GM21526 (cell line): ENCODE data around the gene PLEKHD1.

Experiments used
- ATAC-seq: cut with Tn5 transposase; IDR thresholded peaks from one replicate; pipeline ENCODE4 v1.9.1; 2021; ENCODE audit warnings: moderate library complexity; ENCODE audit not compliant: unreplicated experiment, low FRiP score

PLEKHD1 gene

DNA sequence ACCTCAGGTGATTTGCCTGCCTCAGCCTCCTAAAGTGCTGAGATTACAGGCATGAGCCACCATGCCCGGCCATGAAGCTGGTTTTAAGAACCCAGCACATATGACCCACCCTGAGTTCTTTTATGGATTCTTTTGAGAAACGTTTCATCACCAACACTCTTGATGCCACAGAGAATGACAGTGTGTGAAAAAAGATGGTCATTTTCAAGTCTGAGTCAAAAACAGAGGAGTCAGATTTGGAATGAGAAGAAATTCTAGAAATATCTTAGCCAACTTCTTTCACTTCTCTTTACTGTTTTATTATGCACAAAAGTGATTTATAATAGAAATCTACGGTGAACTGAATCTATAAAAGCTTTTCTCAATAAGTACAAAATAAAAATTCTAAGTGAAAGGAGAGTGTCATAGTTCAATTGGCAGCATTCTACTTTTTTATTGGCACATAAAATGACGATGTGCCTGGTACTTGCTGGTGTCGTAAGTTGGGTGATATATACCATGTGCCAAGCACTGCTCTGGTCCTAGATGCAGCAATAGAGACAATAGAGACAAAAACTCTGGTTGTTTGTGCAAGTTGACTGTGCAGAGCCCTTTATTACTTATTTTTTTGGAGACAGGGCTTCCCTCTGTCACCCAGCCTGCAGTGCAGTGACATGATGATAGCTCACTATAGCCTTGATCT, 56.3 kb downstream of the PLEKHD1 start:
- no peak for ATAC-seq

- ATAC-seq, result no peak
Observed at GRCh38 chr14:69542311-69542710, 57.8 kb downstream of the PLEKHD1 start.

DNA sequence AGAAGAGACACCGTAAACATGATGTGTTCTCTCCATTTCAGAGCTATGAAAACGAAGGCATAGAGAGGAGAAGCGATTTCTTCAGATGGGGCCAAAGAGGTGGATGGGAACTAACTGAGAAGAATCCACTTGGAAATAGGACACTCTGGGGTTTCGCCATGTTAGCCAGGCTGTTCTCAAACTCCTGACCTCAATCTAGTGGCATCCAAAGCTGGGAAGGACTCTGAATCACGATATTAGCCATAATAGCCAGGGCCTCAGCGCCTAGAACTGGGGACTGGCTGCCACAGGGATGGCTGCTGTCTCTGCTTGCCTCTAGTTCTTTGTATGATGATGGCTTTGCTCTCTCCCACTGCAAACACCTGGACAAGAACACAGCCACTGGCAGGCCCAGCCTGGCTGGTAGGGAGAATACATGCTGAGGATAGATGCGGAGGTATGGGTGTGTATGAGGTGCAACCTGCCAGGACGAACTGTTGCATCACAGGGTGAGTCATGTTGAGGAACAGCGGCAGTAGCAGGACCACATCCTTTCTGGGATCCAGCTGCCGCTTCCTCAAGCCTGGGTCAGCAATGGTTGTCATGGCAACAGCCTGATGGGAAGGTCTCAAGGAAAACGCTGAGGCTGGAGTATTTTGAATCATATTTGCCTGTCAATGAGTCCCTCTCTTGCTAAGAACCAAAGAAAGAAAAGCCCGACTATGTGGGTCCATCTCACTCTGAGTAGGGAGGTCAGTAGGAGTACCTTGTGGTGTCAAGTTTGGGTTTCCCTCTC, 59.0 kb downstream of the PLEKHD1 start:
- no peak for ATAC-seq

DNA sequence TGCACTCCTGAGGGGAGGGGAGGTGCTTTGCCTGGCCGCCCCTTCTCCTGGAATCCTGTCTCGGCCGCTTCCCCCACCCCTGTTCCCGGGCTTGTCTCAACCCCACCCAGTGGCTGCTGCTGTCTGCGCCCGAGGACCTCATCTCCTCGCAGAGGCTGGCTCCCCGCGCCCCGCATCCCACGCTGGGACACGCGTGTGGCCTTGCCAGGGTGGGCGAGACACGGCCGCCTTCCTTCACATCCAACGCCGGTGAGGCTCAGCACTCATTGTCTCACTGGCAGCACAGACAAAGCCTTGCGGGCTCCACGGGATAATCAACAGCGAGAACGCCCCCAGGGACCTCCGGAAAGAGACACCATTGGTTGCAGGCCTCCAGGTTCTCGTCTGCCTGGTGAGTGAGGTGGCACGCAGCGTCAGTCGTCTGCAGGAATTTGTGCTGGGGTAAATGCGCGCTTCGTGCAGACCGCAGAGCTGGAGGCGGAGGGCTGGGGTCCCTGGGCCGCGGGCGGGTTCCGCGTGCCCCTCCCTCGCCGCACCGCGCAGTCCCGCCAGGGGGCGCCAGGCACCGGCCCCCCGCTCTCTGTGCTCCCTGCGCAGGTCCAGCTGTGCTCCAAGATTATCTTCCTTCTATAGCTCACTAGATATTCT, 63.3 kb downstream of the PLEKHD1 start:
- no peak for ATAC-seq

- ATAC-seq, result no peak
Observed at GRCh38 chr14:69548566-69548965, 64.0 kb downstream of the PLEKHD1 start.

GRCh38 chr14:69551511-69551910, 67.0 kb downstream of the PLEKHD1 start:
- ATAC-seq, result no peak

DNA sequence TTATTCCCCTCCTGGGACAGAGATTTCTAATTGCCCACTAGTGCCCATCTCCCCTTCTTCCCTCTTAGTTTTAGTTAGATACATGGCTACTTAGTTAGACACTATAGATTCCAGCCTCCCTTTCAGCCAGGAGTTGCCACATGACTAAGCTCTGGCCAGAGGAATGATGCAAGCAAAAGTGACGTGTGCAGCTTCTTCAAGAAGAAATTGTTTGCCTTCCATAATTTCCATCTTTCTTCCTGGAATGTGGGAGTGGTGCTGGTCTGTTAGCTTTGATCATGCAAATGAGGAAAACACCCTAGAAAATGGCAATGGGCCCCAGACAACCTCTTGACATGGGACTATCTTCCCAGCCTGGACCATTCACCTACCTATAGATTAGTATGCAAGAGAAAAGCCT, 68.7 kb downstream of the PLEKHD1 start:
- ATAC-seq, result no peak

- ATAC-seq, result no peak
Observed at GRCh38 chr14:69554500-69554899, 70.0 kb downstream of the PLEKHD1 start.

DNA sequence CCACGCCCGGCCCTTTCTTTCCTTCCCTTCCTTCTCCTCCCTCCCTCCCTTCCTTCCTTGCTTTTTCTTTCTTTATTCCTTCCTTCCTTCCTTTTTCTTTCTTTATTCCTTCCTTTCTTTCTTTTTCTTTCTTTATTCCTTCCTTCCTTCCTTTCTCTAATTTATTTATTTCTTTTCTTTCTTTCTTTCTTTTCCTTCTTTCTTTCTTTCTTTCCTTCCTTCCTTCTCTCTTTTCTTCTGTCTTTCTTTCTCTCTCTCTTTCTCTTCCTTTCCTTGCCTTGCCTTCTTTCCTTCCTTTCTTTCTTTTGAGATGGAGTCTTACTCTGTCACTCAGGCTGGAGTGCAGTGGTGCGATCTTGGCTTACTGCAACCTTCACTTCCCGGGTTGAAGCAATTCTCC, 74.2 kb downstream of the PLEKHD1 start:
- no peak for ATAC-seq

DNA sequence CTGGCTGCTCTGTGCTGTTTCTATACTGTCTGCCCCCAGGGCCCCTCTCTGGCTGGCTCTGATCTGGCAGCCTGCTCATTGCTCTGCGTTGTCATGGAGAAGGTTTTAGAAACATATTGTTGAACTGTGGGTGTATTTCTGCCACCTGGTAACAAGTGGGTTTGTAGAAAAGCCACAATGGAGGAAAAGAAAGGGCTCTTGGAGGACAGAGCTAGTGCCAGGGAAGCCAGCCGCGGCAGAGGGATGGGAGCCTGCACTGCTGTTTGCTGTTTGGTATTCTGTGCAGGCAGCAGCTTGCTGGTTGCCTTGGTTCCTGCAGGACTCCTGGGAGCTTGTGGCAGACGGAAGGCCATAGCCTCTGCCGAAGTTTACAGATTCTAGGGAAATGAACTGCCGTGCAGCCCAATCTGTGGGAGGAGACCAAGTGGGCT, 75.1 kb downstream of the PLEKHD1 start:
- no peak for ATAC-seq

- ATAC-seq, result no peak
Observed at GRCh38 chr14:69560826-69561225, 76.3 kb downstream of the PLEKHD1 start.

DNA sequence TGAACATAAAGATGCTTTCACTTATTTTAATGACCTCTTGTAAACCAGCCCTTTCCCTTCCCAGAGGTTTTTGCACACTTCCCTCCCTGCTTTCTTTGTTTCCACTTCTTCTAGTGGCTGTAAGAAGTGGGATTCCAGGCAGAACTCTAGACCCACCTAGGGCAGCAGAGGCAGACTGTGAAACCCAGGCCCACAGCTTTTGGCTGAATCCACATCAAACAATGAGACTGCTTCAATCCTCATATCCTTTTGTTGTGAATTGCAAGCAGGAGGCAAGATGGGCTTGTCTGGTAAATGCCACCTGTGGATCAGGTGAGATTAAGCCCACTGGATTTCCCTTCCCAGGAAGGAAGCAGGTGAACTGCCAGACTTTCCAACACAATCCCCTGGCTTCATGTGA, 77.4 kb downstream of the PLEKHD1 start:
- ATAC-seq, result no peak

- ATAC-seq, result no peak
Observed at GRCh38 chr14:69567563-69567962, 83.0 kb downstream of the PLEKHD1 start.

DNA sequence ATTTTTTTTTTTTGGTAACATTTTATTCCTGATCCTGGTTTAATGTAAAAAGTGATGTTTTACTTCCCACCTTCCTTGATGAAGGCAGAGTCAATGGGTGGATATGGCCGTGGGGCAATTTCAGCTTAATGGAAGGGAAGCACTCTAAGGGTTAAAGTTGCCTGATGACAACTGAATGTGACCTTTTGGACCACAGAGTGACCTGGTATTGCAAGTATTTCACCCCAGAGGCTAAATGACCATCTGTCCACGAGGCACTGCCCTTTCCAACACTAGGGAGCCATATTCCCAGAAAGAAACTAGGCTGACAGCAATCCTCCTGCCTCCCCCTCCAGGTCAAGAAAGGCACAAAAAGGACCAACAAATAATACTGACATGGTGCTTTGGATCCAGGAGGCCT, 85.3 kb downstream of the PLEKHD1 start:
- no peak for ATAC-seq

- no peak for ATAC-seq
Observed at GRCh38 chr14:69570836-69571330, 86.4 kb downstream of the PLEKHD1 start.

- no peak for ATAC-seq
Observed at GRCh38 chr14:69571449-69572029, 87.0 kb downstream of the PLEKHD1 start.

DNA sequence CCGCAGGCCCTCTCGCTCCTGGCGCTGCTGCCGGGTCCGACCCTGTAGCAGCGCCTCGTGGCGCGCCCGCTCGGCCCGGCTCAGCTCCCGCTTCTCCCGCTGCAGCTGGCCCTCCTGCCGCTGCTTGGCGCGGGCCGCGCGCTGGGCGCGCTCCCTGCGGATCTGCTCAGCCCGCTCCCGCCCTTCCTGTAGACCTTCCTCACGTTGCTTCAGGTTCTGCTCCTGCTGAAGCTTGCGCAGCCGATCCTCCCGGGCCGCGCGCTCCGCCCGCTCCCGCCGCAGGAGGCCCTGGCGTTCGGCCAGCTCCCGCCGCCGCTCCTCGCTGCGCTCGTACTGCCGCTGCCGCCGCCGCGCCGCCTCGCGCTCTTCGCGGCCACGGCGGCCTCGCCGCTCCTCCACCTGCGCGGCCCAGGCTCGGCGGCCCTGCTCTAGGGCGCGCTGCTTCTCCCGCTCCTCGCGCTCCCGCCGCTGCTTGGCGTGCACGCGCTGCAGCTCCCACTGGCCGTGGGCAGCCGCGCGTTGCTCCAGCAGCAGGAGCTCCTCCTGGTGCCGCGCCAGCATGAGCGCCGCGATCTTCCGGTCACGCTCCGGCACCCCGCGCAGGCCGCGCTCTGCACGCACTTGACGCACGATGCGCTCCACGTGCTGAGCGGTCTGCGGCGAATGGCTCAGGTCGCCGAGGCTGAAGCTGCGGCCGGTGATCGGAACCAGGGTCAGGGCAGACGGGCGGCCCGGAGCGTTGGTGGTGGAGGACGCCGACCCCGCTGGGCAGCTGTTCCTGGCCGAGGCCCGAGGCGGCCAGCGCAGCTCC, 87.7 kb downstream of the PLEKHD1 start:
- no peak for ATAC-seq

- ATAC-seq, result no peak
Observed at GRCh38 chr14:69572841-69573135, 88.3 kb downstream of the PLEKHD1 start.

GRCh38 chr14:69573205-69573830, 88.8 kb downstream of the PLEKHD1 start:
- ATAC-seq, result no peak

DNA sequence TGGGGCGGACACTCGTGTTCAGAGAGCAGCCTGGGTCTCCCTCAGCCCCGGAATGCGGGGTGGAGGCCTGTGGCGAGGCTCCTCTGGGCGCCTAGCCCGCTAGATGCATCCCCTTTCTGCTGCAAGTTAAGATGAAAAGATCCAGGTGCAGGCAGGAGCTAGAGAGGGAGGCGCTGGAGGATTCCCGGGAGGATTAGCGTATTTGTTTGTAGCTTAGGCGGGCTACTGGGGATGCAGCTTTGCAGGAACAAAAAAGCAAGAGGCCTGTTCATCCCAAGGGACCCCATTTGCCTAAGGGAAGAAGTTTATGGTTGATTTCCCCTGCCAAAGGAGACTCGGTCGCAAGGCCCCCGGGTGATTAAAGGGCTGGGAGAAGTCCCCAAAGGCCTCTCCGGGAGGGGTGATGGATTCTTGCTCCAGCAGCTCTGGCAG, 89.3 kb downstream of the PLEKHD1 start:
- no peak for ATAC-seq
